C4-2B (cell line): ENCODE results near the gene MAP2.

Experiments used
- H3K27ac ChIP-seq: fragments of 450-650 bp; 2 replicates; pipeline ENCODE4 v1.5.1; 2017
- CTCF ChIP-seq: fragments of 450-650 bp; conservative IDR thresholded peaks from 2 replicates; pipeline ENCODE4 v1.5.1; 2017; ENCODE audit warnings: mild to moderate bottlenecking
- ZFX ChIP-seq: fragments of 450-650 bp; IDR thresholded peaks from 2 replicates; pipeline ENCODE4 v1.6.1; 2017

MAP2 gene, protein sequence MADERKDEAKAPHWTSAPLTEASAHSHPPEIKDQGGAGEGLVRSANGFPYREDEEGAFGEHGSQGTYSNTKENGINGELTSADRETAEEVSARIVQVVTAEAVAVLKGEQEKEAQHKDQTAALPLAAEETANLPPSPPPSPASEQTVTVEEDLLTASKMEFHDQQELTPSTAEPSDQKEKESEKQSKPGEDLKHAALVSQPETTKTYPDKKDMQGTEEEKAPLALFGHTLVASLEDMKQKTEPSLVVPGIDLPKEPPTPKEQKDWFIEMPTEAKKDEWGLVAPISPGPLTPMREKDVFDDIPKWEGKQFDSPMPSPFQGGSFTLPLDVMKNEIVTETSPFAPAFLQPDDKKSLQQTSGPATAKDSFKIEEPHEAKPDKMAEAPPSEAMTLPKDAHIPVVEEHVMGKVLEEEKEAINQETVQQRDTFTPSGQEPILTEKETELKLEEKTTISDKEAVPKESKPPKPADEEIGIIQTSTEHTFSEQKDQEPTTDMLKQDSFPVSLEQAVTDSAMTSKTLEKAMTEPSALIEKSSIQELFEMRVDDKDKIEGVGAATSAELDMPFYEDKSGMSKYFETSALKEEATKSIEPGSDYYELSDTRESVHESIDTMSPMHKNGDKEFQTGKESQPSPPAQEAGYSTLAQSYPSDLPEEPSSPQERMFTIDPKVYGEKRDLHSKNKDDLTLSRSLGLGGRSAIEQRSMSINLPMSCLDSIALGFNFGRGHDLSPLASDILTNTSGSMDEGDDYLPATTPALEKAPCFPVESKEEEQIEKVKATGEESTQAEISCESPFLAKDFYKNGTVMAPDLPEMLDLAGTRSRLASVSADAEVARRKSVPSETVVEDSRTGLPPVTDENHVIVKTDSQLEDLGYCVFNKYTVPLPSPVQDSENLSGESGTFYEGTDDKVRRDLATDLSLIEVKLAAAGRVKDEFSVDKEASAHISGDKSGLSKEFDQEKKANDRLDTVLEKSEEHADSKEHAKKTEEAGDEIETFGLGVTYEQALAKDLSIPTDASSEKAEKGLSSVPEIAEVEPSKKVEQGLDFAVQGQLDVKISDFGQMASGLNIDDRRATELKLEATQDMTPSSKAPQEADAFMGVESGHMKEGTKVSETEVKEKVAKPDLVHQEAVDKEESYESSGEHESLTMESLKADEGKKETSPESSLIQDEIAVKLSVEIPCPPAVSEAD (N-terminal part only)

GRCh38 chr2:209423562-209424198, at the start of gene MAP2:
Gene MAP2, plus strand, starts transcription at chr2:209424047. Its CDS starts 229,124 bp downstream, at chr2:209653171.
- H3K27ac ChIP-seq: peak within 1 kb of the TSS; percentile 40
- TF ChIP-seq CTCF (peak; percentile 97), ZFX (no peak)

GRCh38 chr2:209376686-209377085, 47.2 kb upstream of the MAP2 start:
- TF ChIP-seq ZFX (no peak), CTCF (no peak)
- H3K27ac ChIP-seq: no peak overlapping the region

DNA sequence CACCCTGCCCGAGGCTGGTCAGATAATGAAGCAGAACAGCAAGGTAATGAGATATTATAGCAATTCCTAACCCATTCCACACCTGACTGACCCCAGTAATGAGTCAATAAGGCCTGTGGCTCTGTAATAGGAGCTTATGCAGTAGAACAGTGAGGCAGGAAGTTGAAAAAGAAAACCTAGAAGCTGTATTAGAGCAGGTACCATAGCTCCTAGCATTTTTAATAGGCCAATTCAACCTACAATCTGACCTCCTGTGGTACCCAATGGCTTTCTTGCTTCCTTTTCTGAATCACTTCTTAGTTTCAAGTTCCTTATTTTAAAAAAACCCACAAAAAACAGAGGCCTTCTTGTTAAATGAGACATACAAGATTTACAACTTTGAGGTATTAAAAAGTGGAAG, 43.6 kb upstream of the MAP2 start:
- TF ChIP-seq ZFX (no peak), CTCF (no peak)
- no peak overlapping the region for H3K27ac ChIP-seq

DNA sequence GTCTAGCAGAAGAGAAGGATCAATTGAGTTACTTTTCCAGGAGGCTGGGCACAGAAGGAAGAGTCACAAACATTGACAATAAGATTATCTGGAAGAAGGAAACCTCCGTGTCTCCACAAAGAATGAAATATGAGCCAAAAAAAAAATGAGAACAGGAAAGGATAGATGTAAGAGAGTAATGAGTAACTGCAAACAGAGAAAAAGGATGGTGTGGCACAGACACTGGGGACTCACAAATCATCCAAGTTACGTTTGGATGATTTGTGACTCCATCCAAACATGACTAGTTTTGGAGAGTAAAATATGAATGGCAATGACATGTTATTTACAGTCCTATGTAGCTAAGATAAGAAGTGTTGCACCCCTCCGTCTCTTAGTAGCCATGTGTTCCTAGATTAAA, 42.8 kb upstream of the MAP2 start:
- no peak overlapping the region for H3K27ac ChIP-seq
- TF ChIP-seq ZFX: no peak
- TF ChIP-seq CTCF: no peak

- no peak for TF ChIP-seq ZFX
- TF ChIP-seq CTCF: no peak
- H3K27ac ChIP-seq: no peak overlapping the region
These were observed 41.1 kb upstream of the MAP2 start for GRCh38 chr2:209382775-209383174.

DNA sequence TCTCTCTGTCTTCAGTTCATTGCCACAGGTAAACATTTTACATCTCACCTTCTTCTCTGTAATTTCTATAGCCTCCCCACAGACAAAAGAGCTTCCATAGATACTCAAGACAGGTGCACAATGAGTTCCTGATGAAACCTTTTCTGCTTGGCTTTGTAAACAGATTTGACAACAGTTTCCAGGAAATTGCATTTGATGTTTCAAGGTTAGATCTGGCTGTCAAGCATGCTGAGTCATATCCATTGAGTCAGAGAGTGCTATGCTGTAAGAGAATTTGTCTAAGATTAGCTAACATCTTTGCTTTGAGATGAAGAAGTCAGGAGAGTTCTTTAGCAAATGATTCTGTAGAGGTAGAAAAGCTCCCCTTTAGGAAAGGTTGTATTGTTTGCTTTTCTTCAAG, 40.6 kb upstream of the MAP2 start:
- no peak for TF ChIP-seq CTCF
- no peak for TF ChIP-seq ZFX
- H3K27ac ChIP-seq: no peak overlapping the region
